CD4-positive, alpha-beta T cell treated with Interleukin-4 for 4 hours (primary cell): ENCODE results near the gene GRIK4.

Experiments
- DNase-seq: peaks from one replicate; pipeline ENCODE4 v3.0.0-alpha.2; 2020

GRIK4 gene

GRCh38 chr11:120712014-120712413, 200.5 kb downstream of the GRIK4 start:
- no peak for DNase-seq

GRCh38 chr11:120712881-120713280, 201.3 kb downstream of the GRIK4 start:
- no peak for DNase-seq

GRCh38 chr11:120713296-120713695, 201.7 kb downstream of the GRIK4 start:
- no peak for DNase-seq

- no peak for DNase-seq
These were observed 202.9 kb downstream of the GRIK4 start for GRCh38 chr11:120714438-120714837.

- DNase-seq = no peak
These were observed 203.7 kb downstream of the GRIK4 start for GRCh38 chr11:120715239-120715638.

- DNase-seq = no peak
These were observed 205.5 kb downstream of the GRIK4 start for GRCh38 chr11:120717042-120717441.

GRCh38 chr11:120717623-120718022, 206.1 kb downstream of the GRIK4 start:
- DNase-seq = no peak

GRCh38 chr11:120718171-120718570, 206.6 kb downstream of the GRIK4 start:
- no peak for DNase-seq

GRCh38 chr11:120719348-120719747, 207.8 kb downstream of the GRIK4 start:
- no peak for DNase-seq

- no peak for DNase-seq
These were observed 209.2 kb downstream of the GRIK4 start for GRCh38 chr11:120720760-120721159.

GRCh38 chr11:120722524-120722923, 211.0 kb downstream of the GRIK4 start:
- DNase-seq = no peak

GRCh38 chr11:120723751-120724150, 212.2 kb downstream of the GRIK4 start:
- no peak for DNase-seq

GRCh38 chr11:120727752-120728151, 216.2 kb downstream of the GRIK4 start:
- DNase-seq = no peak

- DNase-seq = no peak
These were observed 223.5 kb downstream of the GRIK4 start for GRCh38 chr11:120735035-120735434.

- no peak for DNase-seq
These were observed 227.0 kb downstream of the GRIK4 start for GRCh38 chr11:120738516-120739046.

GRCh38 chr11:120739780-120740179, 228.2 kb downstream of the GRIK4 start:
- no peak for DNase-seq

- no peak for DNase-seq
These were observed 228.8 kb downstream of the GRIK4 start for GRCh38 chr11:120740380-120740779.

- DNase-seq = no peak
These were observed 232.8 kb downstream of the GRIK4 start for GRCh38 chr11:120744016-120744994.

GRCh38 chr11:120746376-120746775, 234.8 kb downstream of the GRIK4 start:
- no peak for DNase-seq

- no peak for DNase-seq
These were observed 235.5 kb downstream of the GRIK4 start for GRCh38 chr11:120746836-120747609.

GRCh38 chr11:120747850-120748814, 236.6 kb downstream of the GRIK4 start:
- DNase-seq = no peak

GRCh38 chr11:120749395-120749794, 237.8 kb downstream of the GRIK4 start:
- DNase-seq = no peak
